Esophagus muscularis mucosa (tissue), 4 donors: ENCODE data around the gene SKP2. TPM values are rescaled to one million over a fixed set of nuclear protein-coding genes. Genes with fewer than 3 reads are reported as not detected.
A peak's percentile ranks its signal among the peaks of the same experiment; 100 is the strongest.

Source experiments
- DNase-seq: peaks from one replicate; pipeline ENCODE4 v3.0.0-alpha.2; 2017; ENCODE audit errors: extremely low spot score
- H3K27ac ChIP-seq, 4 donors: fragments of 200-600 bp; sonication (generic); replicated peaks in 1 of 4; 1 replicate in 3 of 4; 2 replicates in 1 of 4; pipeline ENCODE4 v1.5.1; 2016 to 2019; ENCODE audit warnings: mild to moderate bottlenecking in 1 of 4
- H3K27me3 ChIP-seq, 4 donors: fragments of 200-600 bp; sonication (generic); one replicate each; pipeline versions ENCODE4 v1.5.1 to v1.6.0; 2016 to 2019
- H3K36me3 ChIP-seq, 4 donors: fragments of 200-600 bp; sonication (generic); one replicate each; pipeline ENCODE4 v1.5.1; 2016 to 2019
- H3K4me1 ChIP-seq, 4 donors: fragments of 200-600 bp; sonication (generic); one replicate each; pipeline ENCODE4 v1.5.1; 2016 to 2019
- H3K4me3 ChIP-seq, 4 donors: fragments of 200-600 bp; sonication (generic); 1 replicate in 2 of 4; 2 replicates in 2 of 4; pipeline ENCODE4 v1.5.1; 2016 to 2019; ENCODE audit warnings: mild to moderate bottlenecking in 4 of 4, moderate library complexity in 1 of 4
- H3K9me3 ChIP-seq, 4 donors: fragments of 200-600 bp; sonication (generic); 1 replicate in 3 of 4; 2 replicates in 1 of 4; pipeline ENCODE4 v1.5.1; 2016 to 2019
- CTCF ChIP-seq, 3 experiments: fragments of 200-600 bp in 2 of 3; fragments of 450-650 bp in 1 of 3; sonication (generic) in 2 of 3; IDR thresholded peaks; one replicate each; pipeline ENCODE4 v1.5.1; 2017 to 2019; ENCODE audit warnings: antibody characterized with exemption in 3 of 3, mild to moderate bottlenecking in 2 of 3, moderate library complexity in 1 of 3
- EP300 ChIP-seq: sonication (generic); formaldehyde crosslinking; IDR thresholded peaks from one replicate; pipeline ENCODE4 v1.6.1; 2017; ENCODE audit warnings: antibody characterized with exemption
- POLR2A ChIP-seq: fragments of 450-650 bp; IDR thresholded peaks from one replicate; pipeline ENCODE4 v1.6.1; 2017; ENCODE audit warnings: antibody characterized with exemption, moderate library complexity, mild to moderate bottlenecking, low read depth
- POLR2AphosphoS5 ChIP-seq, 2 donors: sonication (generic); formaldehyde crosslinking; IDR thresholded peaks; one replicate each; pipeline ENCODE4 v1.6.1; 2017; ENCODE audit warnings: antibody characterized with exemption in 2 of 2
- WGBS: methylation state at CpG from one replicate; pipeline ENCODE4 v1.1.5; 2018; 5-methylcytosine and 5-hydroxymethylcytosine counted together
- intact Hi-C: fragments of 100-400 bp; cut with DNase I; formaldehyde crosslinking; loops from one replicate; pipeline ENCODE4 v1.15.1; 2023
- total RNA-seq, 4 donors: library from RNA; depleted of rRNA; stranded (reverse); fragments of >200 nt; gene quantifications; one replicate each; pipeline versions ENCODE4 v1.1.0 to v1.2.1, GENCODE V29; 2016

Gene SKP2
- 10 to 100 TPM in 1 of 4 donors, 1 to 10 TPM in 3; 5.6 to 12.1 (median 9.2) TPM for total RNA-seq

DNA sequence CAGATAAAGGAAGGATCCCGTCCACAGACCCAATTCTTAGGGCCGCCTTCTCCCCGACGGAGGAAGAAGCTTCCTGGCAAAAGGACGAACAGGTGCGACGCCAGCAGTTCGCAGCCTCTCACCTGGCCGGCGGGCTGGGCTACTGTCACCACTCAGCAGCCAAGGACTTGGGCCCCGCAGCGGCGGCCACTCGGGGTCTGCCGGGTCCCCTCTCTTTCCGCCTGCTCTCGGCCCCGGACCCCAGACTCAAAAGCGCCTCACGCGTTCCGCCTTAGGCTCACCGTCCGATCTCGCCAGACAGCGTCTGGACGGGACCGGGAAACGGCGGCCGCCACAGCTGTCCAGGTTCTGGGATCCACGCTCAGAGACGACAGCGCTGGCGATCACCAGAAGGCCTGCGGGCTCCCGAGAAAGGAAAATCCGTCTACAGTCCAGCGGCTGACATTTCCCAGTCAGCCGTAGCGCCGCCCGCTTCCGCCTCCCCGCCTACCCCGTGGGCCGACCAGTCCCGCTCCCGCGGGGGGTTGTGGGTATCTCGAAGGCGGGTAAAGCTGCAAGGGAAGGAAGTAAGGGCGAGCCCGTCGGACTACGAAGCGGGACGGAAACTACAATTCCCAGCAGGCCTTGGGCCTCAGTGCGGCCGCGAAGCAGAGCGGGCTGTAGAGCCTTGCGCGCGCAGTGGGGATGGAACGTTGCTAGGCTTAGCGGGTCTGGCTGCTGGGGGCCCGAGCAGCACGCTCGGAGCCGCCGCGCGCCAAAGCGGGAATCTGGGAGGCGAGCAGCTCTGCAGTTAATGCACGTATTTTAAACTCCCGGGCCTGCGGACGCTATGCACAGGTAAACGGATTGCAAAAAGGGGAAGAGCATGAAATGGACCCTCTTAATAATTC lies at the start of gene SKP2, which contains the start of gene LMBRD2:
SKP2 (plus strand) TSS at position 678 of the 890 bp plus-strand sequence; CDS start at position 830, 152 bp downstream.
LMBRD2 (minus strand) TSS at position 454 of the 890 bp plus-strand sequence. CDS start 8,538 bp downstream, outside the sequence.
- no peaks in the 10 kb centered on the region for H3K9me3 ChIP-seq
- intact Hi-C loops = no loop called here
- H3K27ac ChIP-seq = peak within 1 kb of the TSS; percentile 78 to 90 (median 88)
- peak within 1 kb of the TSS; percentile 78 to 95 (median 90) for H3K4me3 ChIP-seq
- WGBS = 0% methylated on average over 29 of the region's 81 CpGs
- no peaks in the 10 kb centered on the region for H3K27me3 ChIP-seq
- peaks cover 40 to 50% (median 43%) of the 10 kb centered on the region in 4 donors for H3K4me1 ChIP-seq
- peak; percentile 81 to 97 for TF ChIP-seq POLR2AphosphoS5 (IDR thresholded peaks at IDR 0.05)
- TF ChIP-seq CTCF (IDR thresholded peaks at IDR 0.05) = peak in 1 of 3 experiments; percentile 13
- TF ChIP-seq EP300 = no peak
- peaks cover 0 to 33% (median 15%) of the 10 kb centered on the region in 4 donors for H3K36me3 ChIP-seq
- peak; percentile 98 for DNase-seq

GRCh38 chr5:36105819-36106218 lies 46.1 kb upstream of the SKP2 start:
- TF ChIP-seq POLR2A = no peak
- TF ChIP-seq EP300 = no peak
- TF ChIP-seq CTCF (IDR thresholded peaks at IDR 0.05) = no peak
- no peak for TF ChIP-seq POLR2AphosphoS5 (IDR thresholded peaks at IDR 0.05)
- WGBS = 75% methylated on average over 2 of the region's 2 CpGs
- no peak overlapping the region for H3K4me3 ChIP-seq
- no peak overlapping the region for H3K27ac ChIP-seq
- DNase-seq = no peak
- no peaks in the 10 kb centered on the region for H3K9me3 ChIP-seq
- intact Hi-C loops = no loop called here
- no peaks in the 10 kb centered on the region for H3K27me3 ChIP-seq
- peaks cover 18 to 90% (median 46%) of the 10 kb centered on the region in 4 donors for H3K36me3 ChIP-seq
- no peaks in the 10 kb centered on the region for H3K4me1 ChIP-seq

GRCh38 chr5:36108758-36109460 lies 43.0 kb upstream of the SKP2 start:
- WGBS = 78% methylated on average over 3 of the region's 3 CpGs
- peaks cover 25 to 90% (median 57%) of the 10 kb centered on the region in 4 donors for H3K36me3 ChIP-seq
- no peak for TF ChIP-seq POLR2A
- TF ChIP-seq CTCF (IDR thresholded peaks at IDR 0.05) = no peak
- no peak for TF ChIP-seq EP300
- TF ChIP-seq POLR2AphosphoS5 (IDR thresholded peaks at IDR 0.05) = no peak

GRCh38 chr5:36111238-36111637 lies 40.7 kb upstream of the SKP2 start:
- TF ChIP-seq POLR2AphosphoS5 (IDR thresholded peaks at IDR 0.05) = no peak
- no peak for TF ChIP-seq CTCF (IDR thresholded peaks at IDR 0.05)
- no peak for TF ChIP-seq EP300
- no peak for TF ChIP-seq POLR2A
- DNase-seq = no peak
- Histone ChIP-seq H3K27ac (no peak overlapping the region), H3K27me3 (no peaks in the 10 kb centered on the region), H3K36me3 (peaks cover 21 to 87% (median 58%) of the 10 kb centered on the region in 4 donors), H3K4me1 (no peaks in the 10 kb centered on the region), H3K4me3 (no peak overlapping the region), H3K9me3 (no peaks in the 10 kb centered on the region)
- intact Hi-C loops = no loop called here
- 95% methylated on average over 1 of the region's 1 CpG for WGBS

More at GRCh38 chr5:36108758-36109460, 43.0 kb upstream of the SKP2 start:
- DNase-seq = no peak
- Histone ChIP-seq H3K4me1 (no peaks in the 10 kb centered on the region), H3K9me3 (no peaks in the 10 kb centered on the region), H3K4me3 (no peak overlapping the region), H3K27ac (no peak overlapping the region), H3K27me3 (no peaks in the 10 kb centered on the region)
- intact Hi-C loops = no loop called here
